Measurements from ENCODE around the gene AVEN.

DNA sequence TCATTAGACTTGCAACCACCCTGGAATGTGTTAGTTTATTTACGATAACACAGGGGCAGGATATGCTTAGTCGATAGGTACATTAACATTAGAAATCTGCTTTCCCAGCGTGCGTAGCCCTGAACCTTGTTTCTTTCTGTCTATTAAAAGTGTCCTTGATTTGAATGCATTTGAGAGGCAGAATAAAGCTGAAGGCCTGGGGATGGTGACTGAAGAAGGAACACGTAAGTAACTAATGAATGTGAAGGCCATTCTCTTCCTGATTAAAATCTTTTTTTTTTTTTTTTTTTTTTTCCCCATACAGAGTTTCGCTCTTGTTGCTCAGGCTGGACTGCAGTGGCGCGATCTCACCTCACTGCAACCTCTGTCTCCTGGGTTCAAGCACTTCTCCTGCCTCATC lies 213.6 kb downstream of the AVEN start:
- TF ChIP-seq CTCF (IDR thresholded peaks at IDR 0.05) (no peak), POLR2A (IDR thresholded peaks at IDR 0.05) (no peak)
